Uterus (tissue), 4 donors: ENCODE data around the gene STARD10. TPM values are rescaled to one million over a fixed set of nuclear protein-coding genes. Genes with fewer than 3 reads are reported as not detected.
"Not testable (repeated sequence)": the region's sequence is repeated elsewhere in the genome, so short reads cannot be mapped to it uniquely, and the experiment has no call there.

Experiments
- DNase-seq, 2 donors: peaks; one replicate each; pipeline ENCODE4 v3.0.0-alpha.2; 2019 to 2020
- H3K27ac ChIP-seq, 2 donors: fragments of 200-600 bp; sonication (generic); 1 replicate in 1 of 2; 2 replicates in 1 of 2; pipeline ENCODE4 v1.5.1; 2016 to 2018
- H3K27me3 ChIP-seq, 2 donors: fragments of 200-600 bp; sonication (generic); one replicate each; pipeline ENCODE4 v1.5.1; 2018 to 2019; ENCODE audit warnings: control low read depth in 1 of 2
- H3K36me3 ChIP-seq, 2 donors: fragments of 200-600 bp; sonication (generic); one replicate each; pipeline ENCODE4 v1.5.1; 2019; ENCODE audit warnings: control low read depth in 1 of 2
- H3K4me1 ChIP-seq, 2 donors: fragments of 200-600 bp; sonication (generic); one replicate each; pipeline ENCODE4 v1.5.1; 2018 to 2019; ENCODE audit warnings: control low read depth in 1 of 2
- H3K4me3 ChIP-seq, 2 donors: fragments of 200-600 bp; sonication (generic); 1 replicate in 1 of 2; 2 replicates in 1 of 2; pipeline ENCODE4 v1.5.1; 2018 to 2019; ENCODE audit warnings: mild to moderate bottlenecking in 1 of 2
- H3K9me3 ChIP-seq, 2 donors: fragments of 200-600 bp; sonication (generic); one replicate each; pipeline ENCODE4 v1.5.1; 2019; ENCODE audit warnings: control low read depth in 1 of 2
- CTCF ChIP-seq, 4 experiments: fragments of 200-600 bp in 2 of 4; fragments of 450-650 bp in 2 of 4; sonication (generic) in 2 of 4; IDR thresholded peaks; one replicate each; pipeline ENCODE4 v1.5.1; 2016 to 2019; ENCODE audit warnings: antibody characterized with exemption in 4 of 4, mild to moderate bottlenecking in 2 of 4, moderate library complexity in 1 of 4
- POLR2A ChIP-seq, 2 donors: fragments of 450-650 bp; IDR thresholded peaks; one replicate each; pipeline ENCODE4 v1.6.1; 2016; ENCODE audit warnings: antibody characterized with exemption in 2 of 2, mild to moderate bottlenecking in 1 of 2, moderate library complexity in 1 of 2
- intact Hi-C: fragments of 100-400 bp; cut with DNase I; formaldehyde crosslinking; loops from one replicate; pipeline ENCODE4 v1.15.1; 2023; ENCODE audit warnings: low total_unique reads
- total RNA-seq, 4 donors: library from RNA; depleted of rRNA in 3 of 4; stranded (reverse); fragments of >200 nt in 3 of 4; gene quantifications; one replicate each; pipeline versions ENCODE4 v1.1.0 to v1.2.4, GENCODE V29; 2014 to 2023
- donor health status: DM: yes; HTN: yes; CAD: no.

STARD10 gene
- total RNA-seq, 4 donors from 2014 or later: 19.1 to 85.3 (median 53.0) TPM

- intact Hi-C loops: no loop called here
- H3K27ac ChIP-seq: no peak overlapping the region
- DNase-seq: no peak
- no peaks in the 10 kb centered on the region for H3K36me3 ChIP-seq
- H3K9me3 ChIP-seq: no peaks in the 10 kb centered on the region
- H3K27me3 ChIP-seq: no peaks in the 10 kb centered on the region
- no peaks in the 10 kb centered on the region for H3K4me1 ChIP-seq
- no peak overlapping the region for H3K4me3 ChIP-seq
- TF ChIP-seq CTCF (IDR thresholded peaks at IDR 0.05) (no peak), POLR2A (IDR thresholded peaks at IDR 0.05) (no peak)
Observed at GRCh38 chr11:72798361-72798760, 4.5 kb upstream of the STARD10 start.

DNA sequence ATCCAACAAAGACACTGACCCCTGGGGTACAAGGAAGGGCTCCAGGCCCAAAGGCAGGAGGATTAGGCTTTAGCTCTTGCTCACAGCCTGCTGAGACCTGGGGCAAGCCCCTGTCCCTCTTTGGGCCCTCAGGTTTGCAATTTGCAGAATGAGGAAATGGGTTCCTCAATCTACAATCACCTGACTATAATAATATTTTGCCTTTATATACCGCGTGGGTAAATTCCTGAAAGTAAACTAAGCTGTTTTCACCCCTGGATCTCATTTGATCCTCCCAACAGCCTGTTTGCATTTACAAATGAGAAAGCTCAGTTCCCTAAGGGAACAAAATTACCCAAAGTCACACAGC, 797 bp downstream of the STARD10 start:
- Histone ChIP-seq H3K36me3 (no peaks in the 10 kb centered on the region), H3K9me3 (no peaks in the 10 kb centered on the region), H3K4me3 (peak overlapping the region; percentile 61 to 62), H3K4me1 (peaks cover 8 to 9% of the 10 kb centered on the region in 2 donors), H3K27me3 (no peaks in the 10 kb centered on the region), H3K27ac (peak overlapping the region; percentile 95 to 100)
- TF ChIP-seq POLR2A (IDR thresholded peaks at IDR 0.05) (no peak), CTCF (IDR thresholded peaks at IDR 0.05) (no peak)
- no peak for DNase-seq
- intact Hi-C loops: no loop called here

DNA sequence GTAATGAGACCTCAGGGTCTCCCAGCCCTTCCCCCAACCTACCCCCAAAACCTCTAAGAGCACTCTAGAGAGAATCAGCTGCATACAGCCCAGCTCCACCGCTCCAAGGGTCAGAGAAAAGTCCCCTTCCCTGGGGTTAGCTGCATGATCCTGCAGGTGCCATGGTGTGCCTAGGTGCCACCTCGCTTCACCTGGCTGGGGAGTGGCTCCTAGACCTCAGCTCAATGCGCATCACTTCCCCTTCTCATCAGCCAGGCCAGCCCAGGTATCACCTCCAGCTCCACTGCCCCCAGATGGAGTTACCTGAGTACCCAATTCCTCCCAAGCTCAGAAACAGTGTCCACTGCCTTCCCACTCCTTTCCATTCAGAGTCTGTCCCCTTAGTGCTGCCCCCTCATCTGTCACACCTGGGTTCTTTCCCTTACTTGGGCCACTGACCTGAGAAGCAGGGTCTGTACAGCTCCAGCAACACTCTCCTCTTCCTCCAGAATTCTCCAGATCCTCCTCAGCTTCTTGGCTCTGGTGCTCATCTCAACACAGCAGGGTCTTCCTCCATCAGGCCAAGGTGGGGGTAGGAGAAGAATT, 1.3 kb downstream of the STARD10 start:
- no peaks in the 10 kb centered on the region for H3K27me3 ChIP-seq
- H3K36me3 ChIP-seq: no peaks in the 10 kb centered on the region
- peak overlapping the region in 1 of 2 donors; percentile 2 for H3K4me3 ChIP-seq
- no peak for DNase-seq
- intact Hi-C loops: no loop called here
- TF ChIP-seq CTCF (IDR thresholded peaks at IDR 0.05): no peak
- TF ChIP-seq POLR2A (IDR thresholded peaks at IDR 0.05): no peak
- H3K27ac ChIP-seq: peak overlapping the region; percentile 95 to 100
- H3K9me3 ChIP-seq: no peaks in the 10 kb centered on the region
- peaks cover 8 to 9% of the 10 kb centered on the region in 2 donors for H3K4me1 ChIP-seq

DNA sequence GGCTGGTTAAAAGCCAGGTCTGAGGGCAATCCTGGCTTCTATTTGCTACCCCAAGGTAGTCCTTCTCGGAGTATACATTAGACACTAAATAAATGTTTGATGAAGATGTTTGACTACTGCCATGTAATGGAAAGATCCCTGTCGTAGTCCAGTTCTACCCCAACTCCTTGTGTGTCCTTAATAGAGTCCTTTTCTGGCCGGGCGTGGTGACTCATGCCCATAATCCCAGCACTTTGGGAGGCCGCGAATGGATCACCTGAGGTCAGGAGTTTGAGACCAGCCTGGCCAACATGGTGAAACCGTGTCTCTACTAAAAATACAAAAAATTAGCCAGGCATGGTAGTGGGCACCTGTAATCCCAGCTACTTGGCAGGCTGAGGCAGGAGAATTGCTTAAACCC, 2.6 kb downstream of the STARD10 start:
- H3K4me3 ChIP-seq, H3K27me3 ChIP-seq, intact Hi-C loops, H3K4me1 ChIP-seq, H3K36me3 ChIP-seq, DNase-seq, H3K9me3 ChIP-seq: not testable (repeated sequence)
- peak overlapping the region in 1 of 2 donors; percentile 78 for H3K27ac ChIP-seq

DNA sequence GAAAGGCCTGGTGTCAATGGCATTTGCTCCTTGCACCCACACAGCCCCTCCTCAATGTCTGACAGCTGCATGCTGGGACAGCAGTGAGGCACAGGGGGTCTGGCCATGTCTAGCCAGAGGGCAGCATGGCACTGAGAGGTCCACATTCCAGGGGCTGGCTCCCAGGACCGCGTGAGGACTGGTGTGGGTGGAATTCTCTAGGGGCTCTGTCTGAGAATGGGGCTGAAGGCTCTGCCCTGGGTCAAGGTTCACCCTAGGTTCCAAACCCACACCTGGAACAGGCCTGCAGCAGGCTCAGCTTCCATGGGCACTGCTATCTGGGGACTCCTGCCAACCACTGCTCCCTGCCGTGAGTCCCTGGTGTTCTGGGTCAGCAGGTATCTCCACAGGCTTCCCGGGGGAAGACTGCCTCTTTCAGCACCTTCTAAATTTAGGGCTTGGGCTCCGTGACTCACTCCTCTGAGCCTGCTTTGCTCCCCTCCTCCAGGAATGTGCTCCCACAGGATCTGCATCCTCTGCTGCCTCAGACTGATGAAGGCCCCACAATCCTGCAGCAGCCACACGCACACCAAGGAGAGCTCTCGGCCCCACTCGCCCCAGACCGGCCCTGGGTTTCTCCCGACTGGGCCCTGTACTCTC, 4.2 kb downstream of the STARD10 start:
- DNase-seq: peak in 1 of 2 donors; percentile 70
- Histone ChIP-seq H3K4me3 (no peak overlapping the region), H3K4me1 (peaks cover 8 to 9% of the 10 kb centered on the region in 2 donors), H3K36me3 (no peaks in the 10 kb centered on the region), H3K27ac (peak overlapping the region; percentile 55 to 78), H3K27me3 (no peaks in the 10 kb centered on the region), H3K9me3 (no peaks in the 10 kb centered on the region)
- TF ChIP-seq CTCF (IDR thresholded peaks at IDR 0.05) (no peak), POLR2A (IDR thresholded peaks at IDR 0.05) (no peak)
- intact Hi-C loops: loop anchor here (5.0 kb wide), 1 partner anchor 67 kb away; no protein-coding TSS in a partner anchor
